Measurements from ENCODE around the gene CSNK1E.

- no peak for TF ChIP-seq CTCF (IDR thresholded peaks at IDR 0.05 in 4 of 5, conservative IDR thresholded peaks at IDR 0.05 in 1 of 5)
- no peak for TF ChIP-seq POLR2A (IDR thresholded peaks at IDR 0.05)
Observed at GRCh38 chr22:38260761-38261681, 56.2 kb downstream of the CSNK1E start.

All from gastrocnemius medialis (tissue), 4 donors.